Upper lobe of left lung (tissue), 6 donors: Measurements from ENCODE around the gene AHCYL2. TPM values are rescaled to one million over a fixed set of nuclear protein-coding genes. Genes with fewer than 3 reads are reported as not detected.

Experiments used
- ATAC-seq, 2 donors: fragments of 200-7000 bp; cut with Tn5 transposase; one replicate each; pipeline ENCODE4 v1.9.1; 2022; ENCODE audit warnings: mild to moderate bottlenecking in 2 of 2, moderate library complexity in 2 of 2; ENCODE audit not compliant: low FRiP score in 2 of 2
- DNase-seq, 2 donors: peaks; one replicate each; pipeline ENCODE4 v3.0.0-alpha.2; 2019 to 2020
- H3K27ac ChIP-seq, 4 donors: fragments of 200-600 bp; sonication (generic); one replicate each; pipeline ENCODE4 v1.5.1; 2016 to 2019
- H3K27me3 ChIP-seq, 4 donors: fragments of 200-600 bp; sonication (generic); one replicate each; pipeline ENCODE4 v1.5.1; 2017 to 2019
- H3K36me3 ChIP-seq, 4 donors: fragments of 200-600 bp; sonication (generic); one replicate each; pipeline ENCODE4 v1.5.1; 2016 to 2019
- H3K4me1 ChIP-seq, 4 donors: fragments of 200-600 bp; sonication (generic); one replicate each; pipeline ENCODE4 v1.5.1; 2018 to 2019
- H3K4me3 ChIP-seq, 4 donors: fragments of 200-600 bp; sonication (generic); one replicate each; pipeline ENCODE4 v1.5.1; 2017 to 2019; ENCODE audit warnings: mild to moderate bottlenecking in 2 of 4, moderate library complexity in 1 of 4
- H3K9me3 ChIP-seq, 4 donors: fragments of 200-600 bp; sonication (generic); one replicate each; pipeline ENCODE4 v1.5.1; 2018 to 2019
- EP300 ChIP-seq, 4 donors: sonication (generic); formaldehyde crosslinking; IDR thresholded peaks; one replicate each; pipeline ENCODE4 v1.5.1; 2017; ENCODE audit warnings: antibody characterized with exemption in 4 of 4, control low read depth in 2 of 4
- POLR2A ChIP-seq, 4 donors: fragments of 450-650 bp; IDR thresholded peaks; one replicate each; pipeline ENCODE4 v1.5.1; 2016 to 2017; ENCODE audit warnings: antibody characterized with exemption in 4 of 4, mild to moderate bottlenecking in 2 of 4
- POLR2AphosphoS5 ChIP-seq, 2 donors: sonication (generic); formaldehyde crosslinking; IDR thresholded peaks; one replicate each; pipeline ENCODE4 v1.5.1; 2017; ENCODE audit warnings: antibody characterized with exemption in 2 of 2
- WGBS, 2 donors: methylation state at CpG; one replicate each; pipeline ENCODE4 v1.1.5; 2017 to 2018; 5-methylcytosine and 5-hydroxymethylcytosine counted together
- total RNA-seq, 6 donors: library from RNA; depleted of rRNA in 4 of 6; stranded (reverse); fragments of >200 nt in 4 of 6; gene quantifications; one replicate each; pipeline versions ENCODE4 v1.1.0 to v1.2.1, GENCODE V29; 2016 to 2021
- TF ChIP-seq, protein P1 (sequence below), 6 experiments: fragments of 450-650 bp in 4 of 6; fragments of 200-600 bp in 2 of 6; sonication (generic) in 2 of 6; IDR thresholded peaks; one replicate each; pipeline ENCODE4 v1.5.1; 2016 to 2019; ENCODE audit warnings: antibody characterized with exemption in 6 of 6
- donor health status: DM: no; HTN: no; CAD: no; lungs with moderate emphysema.
- donor health status: DM: no; HTN: yes; CAD: no; lungs with severe emphysema.

Gene AHCYL2
- total RNA-seq, 6 donors from 2014 or later = 41.9 to 197 (median 110) TPM

DNA sequence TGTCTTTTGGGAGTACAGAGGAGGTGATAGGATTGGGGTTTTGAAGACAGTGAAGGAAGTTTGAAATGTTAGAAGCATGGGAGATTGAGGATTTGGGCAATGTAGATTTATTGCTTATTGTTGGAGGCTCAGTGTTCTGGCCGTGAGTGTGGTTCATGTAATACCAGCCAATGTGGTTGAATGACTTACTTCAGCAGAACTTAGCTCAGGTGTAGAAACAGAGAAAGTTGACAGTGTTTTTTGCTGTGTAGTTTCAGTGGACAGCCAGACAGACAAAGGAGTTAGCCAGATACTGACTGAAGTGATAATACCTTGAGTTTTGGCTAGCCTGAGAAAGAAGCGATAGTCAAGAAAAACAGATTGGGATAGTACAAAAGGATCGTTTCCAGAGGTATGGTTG lies 88.5 kb downstream of the AHCYL2 start:
- Histone ChIP-seq H3K27me3 (no peaks in the 10 kb centered on the region), H3K27ac (no peak overlapping the region), H3K36me3 (no peaks in the 10 kb centered on the region), H3K9me3 (no peaks in the 10 kb centered on the region), H3K4me3 (no peak overlapping the region), H3K4me1 (no peaks in the 10 kb centered on the region)
- 94 to 98% methylated on average over 3 of the region's 3 CpGs for WGBS, 2 donors
- ATAC-seq (no peak), DNase-seq (no peak)
- TF ChIP-seq EP300 (IDR thresholded peaks at IDR 0.05) (no peak), POLR2A (IDR thresholded peaks at IDR 0.05) (no peak), POLR2AphosphoS5 (IDR thresholded peaks at IDR 0.05) (no peak)
- TF ChIP-seq, protein P1, sequence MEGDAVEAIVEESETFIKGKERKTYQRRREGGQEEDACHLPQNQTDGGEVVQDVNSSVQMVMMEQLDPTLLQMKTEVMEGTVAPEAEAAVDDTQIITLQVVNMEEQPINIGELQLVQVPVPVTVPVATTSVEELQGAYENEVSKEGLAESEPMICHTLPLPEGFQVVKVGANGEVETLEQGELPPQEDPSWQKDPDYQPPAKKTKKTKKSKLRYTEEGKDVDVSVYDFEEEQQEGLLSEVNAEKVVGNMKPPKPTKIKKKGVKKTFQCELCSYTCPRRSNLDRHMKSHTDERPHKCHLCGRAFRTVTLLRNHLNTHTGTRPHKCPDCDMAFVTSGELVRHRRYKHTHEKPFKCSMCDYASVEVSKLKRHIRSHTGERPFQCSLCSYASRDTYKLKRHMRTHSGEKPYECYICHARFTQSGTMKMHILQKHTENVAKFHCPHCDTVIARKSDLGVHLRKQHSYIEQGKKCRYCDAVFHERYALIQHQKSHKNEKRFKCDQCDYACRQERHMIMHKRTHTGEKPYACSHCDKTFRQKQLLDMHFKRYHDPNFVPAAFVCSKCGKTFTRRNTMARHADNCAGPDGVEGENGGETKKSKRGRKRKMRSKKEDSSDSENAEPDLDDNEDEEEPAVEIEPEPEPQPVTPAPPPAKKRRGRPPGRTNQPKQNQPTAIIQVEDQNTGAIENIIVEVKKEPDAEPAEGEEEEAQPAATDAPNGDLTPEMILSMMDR (IDR thresholded peaks at IDR 0.05) = no peak

DNA sequence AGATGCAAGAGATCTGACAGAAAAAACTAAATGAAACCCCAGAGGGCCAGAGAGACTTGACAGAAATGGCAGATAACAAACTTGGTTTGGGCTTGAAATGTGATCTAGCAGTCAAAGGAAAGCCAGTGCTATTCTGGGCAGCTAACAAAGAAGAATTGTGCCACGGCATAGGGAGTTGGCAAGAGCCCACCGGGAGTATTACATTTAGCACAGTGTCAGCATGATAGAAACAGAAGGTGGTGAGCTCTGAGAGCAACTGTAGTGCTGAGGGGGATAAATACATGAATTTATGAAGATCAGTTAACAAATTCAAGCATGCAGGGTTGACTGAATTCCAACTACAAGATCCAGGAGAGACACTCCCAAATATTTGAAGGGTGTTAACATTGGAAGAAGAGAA lies 91.1 kb downstream of the AHCYL2 start:
- no peaks in the 10 kb centered on the region for H3K4me1 ChIP-seq
- H3K27ac ChIP-seq = no peak overlapping the region
- H3K9me3 ChIP-seq = no peaks in the 10 kb centered on the region
- TF ChIP-seq POLR2AphosphoS5 (IDR thresholded peaks at IDR 0.05) (no peak), POLR2A (IDR thresholded peaks at IDR 0.05) (no peak), EP300 (IDR thresholded peaks at IDR 0.05) (no peak)
- TF ChIP-seq, protein P1 (IDR thresholded peaks at IDR 0.05) = no peak
- ATAC-seq (no peak), DNase-seq (no peak)
- no peak overlapping the region for H3K4me3 ChIP-seq
- no peaks in the 10 kb centered on the region for H3K27me3 ChIP-seq
- no peaks in the 10 kb centered on the region for H3K36me3 ChIP-seq
- WGBS, 2 donors = 59 to 85% methylated on average over 2 of the region's 2 CpGs

DNA sequence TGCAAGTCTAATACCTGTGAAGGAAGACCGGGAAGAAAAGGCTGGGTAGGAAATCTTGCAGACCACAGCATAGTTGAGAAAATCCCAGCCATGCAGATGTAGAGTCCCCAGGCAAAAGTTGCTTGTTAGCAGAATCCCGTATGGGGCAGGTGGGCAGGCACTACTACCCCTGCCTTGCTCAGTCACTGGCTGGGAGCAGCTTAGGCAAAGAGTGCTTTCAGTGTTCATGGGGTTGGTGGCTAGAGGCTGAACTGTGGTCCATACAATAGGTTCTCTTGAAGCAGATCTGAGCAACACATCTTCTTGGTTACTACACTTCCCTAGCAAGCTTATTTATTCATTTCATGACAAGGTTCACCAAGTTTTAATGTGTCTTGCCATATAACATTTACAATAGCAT lies 92.6 kb downstream of the AHCYL2 start:
- WGBS, 2 donors = 83 to 89% methylated on average over 2 of the region's 2 CpGs
- no peak for DNase-seq
- peaks cover 0 to under 1% (median 0%) of the 10 kb centered on the region in 4 donors for H3K9me3 ChIP-seq
- H3K4me1 ChIP-seq = no peaks in the 10 kb centered on the region
- ATAC-seq = no peak
- TF ChIP-seq POLR2AphosphoS5 (IDR thresholded peaks at IDR 0.05) (no peak), EP300 (IDR thresholded peaks at IDR 0.05) (no peak), POLR2A (IDR thresholded peaks at IDR 0.05) (no peak)
- TF ChIP-seq, protein P1 (IDR thresholded peaks at IDR 0.05) = no peak
- H3K4me3 ChIP-seq = no peak overlapping the region
- H3K27ac ChIP-seq = no peak overlapping the region
- H3K36me3 ChIP-seq = no peaks in the 10 kb centered on the region
- H3K27me3 ChIP-seq = no peaks in the 10 kb centered on the region

DNA sequence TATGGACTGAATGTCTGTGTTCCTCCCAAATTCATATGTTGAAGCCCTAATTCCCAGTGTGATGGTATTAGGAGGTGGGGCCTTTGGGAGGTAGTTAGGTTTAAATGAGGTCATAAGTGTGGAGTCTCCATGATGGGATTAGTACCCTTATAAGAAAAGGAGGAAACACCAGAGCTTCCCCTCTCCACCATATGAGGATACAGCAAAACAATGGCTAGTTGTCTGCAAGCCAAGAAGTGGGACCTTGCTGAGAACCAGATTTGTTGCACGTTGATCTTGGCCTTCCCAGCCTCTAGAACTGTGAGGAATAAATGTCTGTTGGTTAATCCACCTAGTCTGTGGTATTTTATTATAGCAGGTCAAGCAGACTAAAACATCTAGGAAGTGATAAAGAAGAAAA lies 102.2 kb downstream of the AHCYL2 start:
- WGBS, 2 donors = 61 to 85% methylated on average over 1 of the region's 1 CpG

More for the DNA sequence above, 102.2 kb downstream of the AHCYL2 start:
- Histone ChIP-seq H3K4me1 (no peaks in the 10 kb centered on the region), H3K9me3 (peaks cover 0 to 10% (median 2%) of the 10 kb centered on the region in 4 donors), H3K27me3 (no peaks in the 10 kb centered on the region), H3K4me3 (no peak overlapping the region), H3K27ac (no peak overlapping the region), H3K36me3 (no peaks in the 10 kb centered on the region)
- TF ChIP-seq POLR2A (IDR thresholded peaks at IDR 0.05) (no peak), POLR2AphosphoS5 (IDR thresholded peaks at IDR 0.05) (no peak), EP300 (IDR thresholded peaks at IDR 0.05) (no peak)
- TF ChIP-seq, protein P1 (IDR thresholded peaks at IDR 0.05) = no peak
- ATAC-seq (no peak), DNase-seq (no peak)
